Transverse colon (tissue), 4 donors: Measurements from ENCODE around the gene SDK1. TPM values are rescaled to one million over a fixed set of nuclear protein-coding genes. Genes with fewer than 3 reads are reported as not detected.

Source experiments
- DNase-seq: peaks from one replicate; pipeline ENCODE4 v3.0.0-alpha.2; 2019
- H3K27ac ChIP-seq, 4 donors: fragments of 200-600 bp; sonication (generic); 2 replicates each; pipeline ENCODE4 v1.5.1; 2016 to 2018; ENCODE audit warnings: inconsistent platforms in 4 of 4
- H3K27me3 ChIP-seq: fragments of 200-600 bp; sonication (generic); 2 replicates; pipeline ENCODE4 v1.5.1; 2017; ENCODE audit warnings: inconsistent platforms
- H3K36me3 ChIP-seq, 4 donors: fragments of 200-600 bp; sonication (generic); 2 replicates each; pipeline ENCODE4 v1.5.1; 2017 to 2019; ENCODE audit warnings: inconsistent platforms in 4 of 4
- H3K4me1 ChIP-seq, 4 donors: fragments of 200-600 bp; sonication (generic); 2 replicates each; pipeline ENCODE4 v1.5.1; 2017 to 2020; ENCODE audit warnings: inconsistent platforms in 4 of 4
- H3K4me3 ChIP-seq, 4 donors: fragments of 200-600 bp; sonication (generic); 1 replicate in 1 of 4; 2 replicates in 3 of 4; pipeline versions ENCODE4 v1.5.1 to v1.6.1; 2017 to 2019; ENCODE audit warnings: inconsistent platforms in 4 of 4
- H3K9me3 ChIP-seq, 2 donors: fragments of 200-600 bp; sonication (generic); 2 replicates each; pipeline ENCODE4 v1.5.1; 2017 to 2019; ENCODE audit warnings: inconsistent platforms in 2 of 2
- CTCF ChIP-seq, 5 experiments: fragments of 200-600 bp in 3 of 5; fragments of 450-650 bp in 2 of 5; sonication (generic) in 3 of 5; IDR thresholded peaks; 1 replicate in 2 of 5; 2 replicates in 3 of 5; pipeline ENCODE4 v1.5.1; 2016 to 2017; ENCODE audit warnings: antibody characterized with exemption in 5 of 5, inconsistent platforms in 3 of 5, mild to moderate bottlenecking in 2 of 5, moderate library complexity in 1 of 5
- EP300 ChIP-seq: sonication (generic); formaldehyde crosslinking; IDR thresholded peaks from one replicate; pipeline ENCODE4 v1.6.1; 2017; ENCODE audit warnings: antibody characterized with exemption, low read depth
- POLR2A ChIP-seq: fragments of 450-650 bp; IDR thresholded peaks from one replicate; pipeline ENCODE4 v1.6.1; 2016; ENCODE audit warnings: antibody characterized with exemption, mild to moderate bottlenecking, moderate library complexity
- POLR2AphosphoS5 ChIP-seq, 3 donors: sonication (generic); formaldehyde crosslinking; IDR thresholded peaks; one replicate each; pipeline ENCODE4 v1.6.1; 2016; ENCODE audit warnings: antibody characterized with exemption in 3 of 3
- WGBS, 2 donors: methylation state at CpG; one replicate each; pipeline ENCODE4 v1.1.5; 2018; ENCODE audit warnings: low coverage in 1 of 2; 5-methylcytosine and 5-hydroxymethylcytosine counted together
- in situ Hi-C, 4 donors: fragments of 200-750 bp; cut with MboI; loops; one replicate each; pipeline versions ENCODE4 v1.15.0 to v1.15.1; 2017; ENCODE audit warnings: low sequenced_read_pairs in 3 of 4, low pct_ligation_motif_present in 1 of 4, low pct_unique_long_range_greater_than_20kb in 1 of 4
- intact Hi-C: fragments of 100-400 bp; cut with DNase I; formaldehyde crosslinking; loops from one replicate; pipeline ENCODE4 v1.15.1; 2023; ENCODE audit warnings: low total_unique reads
- total RNA-seq, 4 donors: library from RNA; depleted of rRNA; stranded (reverse); fragments of >200 nt; gene quantifications; one replicate each; pipeline ENCODE4 v1.1.0, GENCODE V29; 2016

The SDK1 gene
- total RNA-seq, 4 donors from 2014 or later: 4.0 to 8.6 (median 5.4) TPM

DNA sequence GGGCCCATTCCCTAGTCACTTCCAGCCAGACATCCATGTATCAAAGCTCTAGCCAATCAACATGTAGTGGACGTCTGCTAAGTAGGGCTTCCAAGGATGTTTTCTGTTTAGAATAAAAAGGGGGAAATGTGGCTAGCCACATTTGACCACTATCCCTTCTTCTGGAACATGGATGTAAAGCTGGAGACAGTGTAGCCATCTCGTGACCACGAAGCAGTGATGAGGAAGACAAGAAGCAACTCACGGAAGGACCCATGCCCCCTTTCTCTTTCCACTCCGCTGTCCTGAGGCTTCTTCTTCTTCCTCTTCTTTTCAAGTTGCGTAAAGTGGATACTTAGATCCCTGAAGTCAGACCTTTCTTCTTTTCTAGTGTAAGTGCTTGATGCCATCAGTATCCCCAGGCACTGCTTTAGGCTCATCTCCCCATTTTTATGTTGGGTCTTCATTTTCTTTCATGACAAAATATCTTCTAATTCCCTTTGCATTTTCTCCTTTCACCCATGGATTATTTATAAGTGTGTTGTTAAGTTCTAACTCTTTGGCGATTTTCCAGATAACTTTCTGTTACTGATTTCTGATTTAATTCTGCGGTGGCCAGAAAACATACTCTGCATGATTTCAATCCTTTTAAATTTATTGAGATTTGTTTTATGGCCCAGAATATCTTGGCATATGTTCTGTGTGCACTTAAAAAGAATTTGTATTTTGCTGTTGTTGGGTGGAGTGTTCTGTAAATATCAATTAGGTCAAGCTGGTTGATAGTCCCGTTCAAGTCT, 594.5 kb downstream of the SDK1 start:
- Histone ChIP-seq H3K9me3 (no peaks in the 10 kb centered on the region), H3K4me3 (no peak overlapping the region), H3K4me1 (no peaks in the 10 kb centered on the region), H3K27me3 (no peaks in the 10 kb centered on the region), H3K36me3 (no peaks in the 10 kb centered on the region), H3K27ac (no peak overlapping the region)
- no peak for DNase-seq
- no peak for TF ChIP-seq EP300
- no peak for TF ChIP-seq POLR2A
- no peak for TF ChIP-seq POLR2AphosphoS5 (IDR thresholded peaks at IDR 0.05)
- TF ChIP-seq CTCF (IDR thresholded peaks at IDR 0.05): no peak
- in situ Hi-C loops: loop anchor here in 2 of 4 donors (25.0 kb wide), 2 partner anchors 583 to 1033 kb away; partner anchors contain the start of gene SDK1 (in 1 of the 2)
- intact Hi-C loops: loop anchor here (5.0 kb wide), 1 partner anchor 593 kb away; the partner anchor contains the start of gene SDK1
- 76 to 81% methylated on average over 9 of the region's 9 CpGs for WGBS, 2 donors

DNA sequence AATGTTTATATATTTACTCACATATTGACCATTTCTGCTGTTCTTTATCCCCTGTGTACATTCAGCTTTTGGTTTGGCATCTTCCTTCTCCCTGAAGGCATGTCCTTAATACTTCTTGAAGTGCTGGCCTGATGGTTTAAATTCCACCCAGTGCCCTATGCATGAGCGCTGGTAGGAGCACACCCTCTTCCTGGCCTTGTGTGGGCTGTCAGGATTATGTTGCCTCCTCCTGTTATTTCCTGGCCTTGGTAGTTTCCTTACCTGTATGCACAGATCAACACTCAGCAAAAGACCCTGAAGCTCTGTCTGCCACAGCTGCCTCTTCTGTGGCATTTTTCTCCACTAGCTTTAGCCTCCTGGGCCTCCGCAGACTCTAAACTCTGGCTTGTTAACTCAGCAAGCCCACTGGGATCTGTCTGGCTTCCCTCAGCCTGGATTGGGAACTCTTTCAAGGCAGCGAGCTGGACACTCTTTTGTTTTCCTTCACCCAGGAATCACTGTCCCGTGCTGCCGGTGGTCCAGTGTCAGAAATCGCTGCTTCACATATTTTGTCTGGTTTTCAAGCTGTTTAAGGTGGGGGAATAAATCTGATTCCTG, 595.2 kb downstream of the SDK1 start:
- no peak for TF ChIP-seq POLR2AphosphoS5 (IDR thresholded peaks at IDR 0.05)
- intact Hi-C loops (loop anchor here (5.0 kb wide), 1 partner anchor 594 kb away; the partner anchor contains the start of gene SDK1), in situ Hi-C loops (loop anchor here in 2 of 4 donors (25.0 kb wide), 2 partner anchors 584 to 1034 kb away; partner anchors contain the start of gene SDK1 (in 1 of the 2))
- Histone ChIP-seq H3K9me3 (no peaks in the 10 kb centered on the region), H3K36me3 (no peaks in the 10 kb centered on the region), H3K4me3 (no peak overlapping the region), H3K27ac (no peak overlapping the region), H3K27me3 (no peaks in the 10 kb centered on the region), H3K4me1 (no peaks in the 10 kb centered on the region)
- no peak for DNase-seq
- 83 to 87% methylated on average over 1 to 5 of the region's 6 CpGs for WGBS, 2 donors

DNA sequence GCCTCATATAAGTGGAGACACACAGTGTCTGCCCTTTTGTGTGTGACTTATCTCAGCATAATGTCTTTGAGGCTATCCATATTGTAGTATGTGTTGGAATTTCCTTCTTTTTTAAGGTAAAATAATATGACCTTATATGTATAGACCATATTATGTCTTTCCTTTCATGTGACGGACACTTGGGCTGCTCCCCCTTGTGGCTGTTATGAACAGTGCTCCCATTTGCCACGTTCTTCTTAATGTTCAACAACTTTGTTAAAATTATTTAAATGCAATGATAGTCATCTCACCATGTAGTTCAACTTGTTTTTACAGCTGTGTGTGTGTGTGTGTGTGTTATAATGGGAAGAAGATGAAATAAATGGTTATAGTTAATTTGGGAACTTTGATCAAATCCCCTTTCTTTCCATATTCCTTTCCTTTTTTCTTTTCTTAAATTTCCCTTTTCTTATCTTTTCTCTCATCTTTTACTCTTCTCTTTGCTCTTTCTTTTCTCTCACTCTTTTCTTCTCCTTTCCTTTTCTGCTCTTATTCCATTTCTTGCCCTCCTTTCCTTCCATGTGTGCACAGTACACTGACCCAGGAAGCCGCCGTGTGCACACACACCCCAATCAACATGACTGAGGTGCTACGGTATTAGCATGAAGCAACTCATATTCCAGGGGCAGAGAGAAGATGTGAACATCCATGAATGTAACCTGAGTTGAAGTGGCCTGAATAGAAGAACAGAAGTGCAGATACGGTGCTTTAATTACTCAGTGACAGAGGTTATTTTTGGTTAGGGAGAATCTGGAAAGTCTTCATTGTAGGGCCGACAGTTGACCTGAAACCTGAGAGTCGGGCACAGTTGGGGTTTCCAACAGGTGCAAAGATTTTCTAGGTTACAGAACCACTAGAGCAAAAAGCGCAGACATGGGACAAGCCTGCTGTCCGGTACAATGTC, 596.6 kb downstream of the SDK1 start:
- WGBS, 2 donors: 64 to 73% methylated on average over 8 to 10 of the region's 10 CpGs
- Histone ChIP-seq H3K36me3 (no peaks in the 10 kb centered on the region), H3K27me3 (no peaks in the 10 kb centered on the region), H3K4me3 (no peak overlapping the region), H3K27ac (no peak overlapping the region), H3K9me3 (no peaks in the 10 kb centered on the region), H3K4me1 (no peaks in the 10 kb centered on the region)
- DNase-seq: peak; percentile 34
- no peak for TF ChIP-seq POLR2A
- TF ChIP-seq POLR2AphosphoS5 (IDR thresholded peaks at IDR 0.05): no peak
- TF ChIP-seq CTCF (IDR thresholded peaks at IDR 0.05): peak; percentile 76 to 82 (median 81)
- no peak for TF ChIP-seq EP300
- in situ Hi-C loops: loop anchor here in 2 of 4 donors (25.0 kb wide), 2 partner anchors 585 to 1035 kb away; partner anchors contain the start of gene SDK1 (in 1 of the 2)
- intact Hi-C loops: loop anchor here (5.0 kb wide), 1 partner anchor 595 kb away; the partner anchor contains the start of gene SDK1

- H3K27me3 ChIP-seq: no peaks in the 10 kb centered on the region
- no peak for DNase-seq
- WGBS, 2 donors: 69 to 82% methylated on average over 2 to 9 of the region's 9 CpGs
- TF ChIP-seq EP300: no peak
- no peak for TF ChIP-seq CTCF (IDR thresholded peaks at IDR 0.05)
- no peak for TF ChIP-seq POLR2AphosphoS5 (IDR thresholded peaks at IDR 0.05)
- TF ChIP-seq POLR2A: no peak
- H3K36me3 ChIP-seq: no peaks in the 10 kb centered on the region
- in situ Hi-C loops: loop anchor here in 2 of 4 donors (25.0 kb wide), 2 partner anchors 587 to 1037 kb away; partner anchors contain the start of gene SDK1 (in 1 of the 2)
- no peak overlapping the region for H3K27ac ChIP-seq
- no peaks in the 10 kb centered on the region for H3K9me3 ChIP-seq
- H3K4me1 ChIP-seq: no peaks in the 10 kb centered on the region
- H3K4me3 ChIP-seq: no peak overlapping the region
- intact Hi-C loops: loop anchor here (5.0 kb wide), 1 partner anchor 597 kb away; the partner anchor contains the start of gene SDK1
These were observed 598.5 kb downstream of the SDK1 start for GRCh38 chr7:3899559-3899991.
